WTC11 (cell line): ENCODE measurements around the gene HDGFL3. TPM values are rescaled to one million over a fixed set of nuclear protein-coding genes. Genes with fewer than 3 reads are reported as not detected.

Source experiments
- ATAC-seq: fragments of 200-7000 bp; cut with Tn5 transposase; 2 replicates; pipeline ENCODE4 v1.10.0; 2021; ENCODE audit warnings: mild to moderate bottlenecking, moderate library complexity
- CTCF ChIA-PET: fragments of 300-600 bp; sonication (Branson Sonifier 250); formaldehyde crosslinking; loops from one replicate; lab custom pipeline; 2021; ENCODE audit warnings: antibody characterized with exemption; lab: Charles Lee
- POLR2A ChIA-PET: fragments of 350-600 bp; sonication (Branson Sonifier 250); formaldehyde crosslinking; loops from one replicate; lab custom pipeline; 2021; ENCODE audit warnings: antibody characterized with exemption; lab: Charles Lee
- DNase-seq: peaks from one replicate; pipeline ENCODE4 v3.0.0; 2021; ENCODE audit warnings: low spot score
- H3K27ac Mint-ChIP-seq: 2 replicates; pipeline ENCODE4 v1.8.0; 2021; ENCODE audit warnings: mixed read lengths
- H3K27me3 Mint-ChIP-seq: 2 replicates; pipeline ENCODE4 v1.8.0; 2021; ENCODE audit warnings: low read depth, mild to moderate bottlenecking, moderate library complexity, mixed read lengths
- H3K36me3 Mint-ChIP-seq: 2 replicates; pipeline ENCODE4 v1.8.0; 2021; ENCODE audit warnings: mixed read lengths
- H3K4me1 Mint-ChIP-seq: 2 replicates; pipeline ENCODE4 v1.8.0; 2022; ENCODE audit warnings: mixed read lengths
- H3K4me3 Mint-ChIP-seq: 2 replicates; pipeline ENCODE4 v1.8.0; 2021; ENCODE audit warnings: mild to moderate bottlenecking, moderate library complexity, mixed read lengths
- H3K9me3 Mint-ChIP-seq: 2 replicates; pipeline ENCODE4 v1.8.0; 2021; ENCODE audit warnings: mixed read lengths
- ETV6 ChIP-seq: sonication (generic); formaldehyde crosslinking; IDR thresholded peaks from 2 replicates; pipeline ENCODE4 v1.8.1; 2022; ENCODE audit warnings: mild to moderate bottlenecking, missing genetic modification reagents
- FOXK1 ChIP-seq: sonication (generic); formaldehyde crosslinking; IDR thresholded peaks from 2 replicates; pipeline ENCODE4 v1.8.0; 2022; ENCODE audit warnings: mild to moderate bottlenecking, moderate library complexity, missing genetic modification reagents
- GABPB1 ChIP-seq: sonication (generic); formaldehyde crosslinking; IDR thresholded peaks from 2 replicates; pipeline ENCODE4 v1.8.1; 2023; ENCODE audit warnings: mild to moderate bottlenecking, missing genetic modification reagents
- MXD4 ChIP-seq: fragments of 250-450 bp; sonication (Bioruptor Pico); IDR thresholded peaks from 2 replicates; pipeline ENCODE4 v1.8.0; 2021; ENCODE audit warnings: mild to moderate bottlenecking, moderate library complexity, borderline replicate concordance
- NFATC4 ChIP-seq: fragments of 250-450 bp; sonication (Bioruptor Pico); IDR thresholded peaks from 2 replicates; pipeline ENCODE4 v1.9.0; 2021; ENCODE audit warnings: mild to moderate bottlenecking
- SOX15 ChIP-seq: fragments of 250-450 bp; sonication (Bioruptor Pico); IDR thresholded peaks from 2 replicates; pipeline ENCODE4 v1.9.0; 2021; ENCODE audit warnings: mild to moderate bottlenecking
- ZNF121 ChIP-seq: sonication (generic); formaldehyde crosslinking; IDR thresholded peaks from 2 replicates; pipeline ENCODE4 v1.8.0; 2023; ENCODE audit warnings: missing genetic modification reagents
- ZNF138 ChIP-seq: sonication (generic); formaldehyde crosslinking; conservative IDR thresholded peaks from 2 replicates; pipeline ENCODE4 v1.8.1; 2022; ENCODE audit warnings: mild to moderate bottlenecking, moderate library complexity, missing genetic modification reagents
- ZNF232 ChIP-seq: sonication (generic); formaldehyde crosslinking; IDR thresholded peaks from 2 replicates; pipeline ENCODE4 v1.8.0; 2022; ENCODE audit warnings: mild to moderate bottlenecking, missing genetic modification reagents
- ZNF281 ChIP-seq: sonication (generic); formaldehyde crosslinking; IDR thresholded peaks from 2 replicates; pipeline ENCODE4 v1.8.0; 2023; ENCODE audit warnings: mild to moderate bottlenecking, missing genetic modification reagents
- ZNF396 ChIP-seq: fragments of 250-450 bp; sonication (Bioruptor Pico); IDR thresholded peaks from 2 replicates; pipeline ENCODE4 v1.8.0; 2021; ENCODE audit warnings: mild to moderate bottlenecking, moderate library complexity, borderline replicate concordance
- ZNF512 ChIP-seq: sonication (generic); formaldehyde crosslinking; IDR thresholded peaks from 2 replicates; pipeline ENCODE4 v1.8.1; 2022; ENCODE audit warnings: missing genetic modification reagents, borderline replicate concordance
- ZNF671 ChIP-seq: fragments of 250-450 bp; sonication (Bioruptor Pico); IDR thresholded peaks from 2 replicates; pipeline ENCODE4 v1.8.0; 2021; ENCODE audit warnings: mild to moderate bottlenecking
- total RNA-seq: library from RNA; stranded (reverse); gene quantifications from 3 replicates; pipeline ENCODE4 v1.2.3, GENCODE V29; 2021
- TF ChIP-seq, protein P1 (sequence below): sonication (generic); formaldehyde crosslinking; IDR thresholded peaks from 2 replicates; pipeline ENCODE4 v1.8.0; 2022; ENCODE audit warnings: mild to moderate bottlenecking, missing genetic modification reagents
- TF ChIP-seq, protein P2 (sequence below): sonication (generic); formaldehyde crosslinking; IDR thresholded peaks from 2 replicates; pipeline ENCODE4 v1.8.1; 2022; ENCODE audit warnings: mild to moderate bottlenecking, moderate library complexity, missing genetic modification reagents
- TF ChIP-seq, protein P3 (sequence below): sonication (generic); formaldehyde crosslinking; IDR thresholded peaks from 2 replicates; pipeline ENCODE4 v1.8.1; 2023; ENCODE audit warnings: mild to moderate bottlenecking, missing genetic modification reagents, borderline replicate concordance
- TF ChIP-seq, protein P4 (sequence below): sonication (generic); formaldehyde crosslinking; IDR thresholded peaks from 2 replicates; pipeline ENCODE4 v1.8.0; 2022; ENCODE audit warnings: mild to moderate bottlenecking, missing genetic modification reagents

Gene HDGFL3
- total RNA-seq, 1 experiment from 2014 or later, result 124 TPM

- no peak for TF ChIP-seq ZNF232 (CRISPR knock-in tag)
- TF ChIP-seq ZNF512 (CRISPR knock-in tag), result no peak
- no peak for TF ChIP-seq ZNF396 (CRISPR knock-in tag)
- TF ChIP-seq ZNF121 (CRISPR knock-in tag), result no peak
- ATAC-seq (no peak), DNase-seq (no peak)
- POLR2A ChIA-PET, result no interaction called here
- no peaks in the 10 kb centered on the region for H3K4me1 Mint-ChIP-seq
- no peak overlapping the region for H3K4me3 Mint-ChIP-seq
- no peaks in the 10 kb centered on the region for H3K36me3 Mint-ChIP-seq
- no peaks in the 10 kb centered on the region for H3K27me3 Mint-ChIP-seq
- no peaks in the 10 kb centered on the region for H3K9me3 Mint-ChIP-seq
- H3K27ac Mint-ChIP-seq, result no peak overlapping the region
- CTCF ChIA-PET, result no interaction called here
Observed at GRCh38 chr15:83127547-83128150, 80.0 kb downstream of the HDGFL3 start.

GRCh38 chr15:83123529-83123928 lies 84.1 kb downstream of the HDGFL3 start:
- ATAC-seq, result no peak
- no peak overlapping the region for H3K27ac Mint-ChIP-seq
- POLR2A ChIA-PET, result no interaction called here

GRCh38 chr15:83119968-83120581 lies 87.5 kb downstream of the HDGFL3 start:
- CTCF ChIA-PET, result interaction anchor here (0.6 to 1.0 kb wide), 3 partner anchors 22 to 187 kb away, joined by 3 to 5 read pairs (median 3); partner anchors contain the start of gene C15orf40
- peaks cover 4% of the 10 kb centered on the region; the same call in 1 of the 2 replicates for H3K4me1 Mint-ChIP-seq
- no peaks in the 10 kb centered on the region for H3K9me3 Mint-ChIP-seq
- TF ChIP-seq GABPB1 (no peak), ZNF396 (CRISPR knock-in tag) (no peak)
- no peak overlapping the region for H3K4me3 Mint-ChIP-seq
- no peak overlapping the region for H3K27ac Mint-ChIP-seq
- POLR2A ChIA-PET, result interaction anchor here (0.6 kb wide), 1 partner anchor 34 kb away, joined by 3 read pairs; no protein-coding TSS in a partner anchor
- ATAC-seq (no peak), DNase-seq (no peak)
- H3K36me3 Mint-ChIP-seq, result no peaks in the 10 kb centered on the region
- H3K27me3 Mint-ChIP-seq, result no peaks in the 10 kb centered on the region

More at GRCh38 chr15:83123529-83123928, 84.1 kb downstream of the HDGFL3 start:
- CTCF ChIA-PET, result interaction anchor here (0.7 kb wide), 1 partner anchor 17 kb away, joined by 3 read pairs; no protein-coding TSS in a partner anchor
- DNase-seq, result no peak
- H3K36me3 Mint-ChIP-seq, result no peaks in the 10 kb centered on the region
- no peak overlapping the region for H3K4me3 Mint-ChIP-seq
- no peak for TF ChIP-seq ETV6 (CRISPR knock-in tag)
- TF ChIP-seq, protein P1, sequence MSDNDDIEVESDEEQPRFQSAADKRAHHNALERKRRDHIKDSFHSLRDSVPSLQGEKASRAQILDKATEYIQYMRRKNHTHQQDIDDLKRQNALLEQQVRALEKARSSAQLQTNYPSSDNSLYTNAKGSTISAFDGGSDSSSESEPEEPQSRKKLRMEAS (CRISPR knock-in tag), result no peak
- TF ChIP-seq FOXK1, result no peak
- TF ChIP-seq, protein P2, sequence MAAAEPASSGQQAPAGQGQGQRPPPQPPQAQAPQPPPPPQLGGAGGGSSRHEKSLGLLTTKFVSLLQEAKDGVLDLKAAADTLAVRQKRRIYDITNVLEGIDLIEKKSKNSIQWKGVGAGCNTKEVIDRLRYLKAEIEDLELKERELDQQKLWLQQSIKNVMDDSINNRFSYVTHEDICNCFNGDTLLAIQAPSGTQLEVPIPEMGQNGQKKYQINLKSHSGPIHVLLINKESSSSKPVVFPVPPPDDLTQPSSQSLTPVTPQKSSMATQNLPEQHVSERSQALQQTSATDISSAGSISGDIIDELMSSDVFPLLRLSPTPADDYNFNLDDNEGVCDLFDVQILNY (CRISPR knock-in tag), result no peak
- TF ChIP-seq NFATC4, result no peak
- no peak for TF ChIP-seq ZNF138
- no peak for TF ChIP-seq SOX15 (CRISPR knock-in tag)
- H3K9me3 Mint-ChIP-seq, result no peaks in the 10 kb centered on the region
- H3K27me3 Mint-ChIP-seq, result no peaks in the 10 kb centered on the region
- H3K4me1 Mint-ChIP-seq, result peaks cover 4% of the 10 kb centered on the region; the same call in 1 of the 2 replicates

GRCh38 chr15:83118968-83119367 lies 88.7 kb downstream of the HDGFL3 start:
- no peak for DNase-seq
- Mint-ChIP-seq H3K36me3 (no peaks in the 10 kb centered on the region), H3K4me1 (peaks cover 4% of the 10 kb centered on the region; the same call in 1 of the 2 replicates), H3K9me3 (no peaks in the 10 kb centered on the region), H3K27ac (no peak overlapping the region), H3K27me3 (no peaks in the 10 kb centered on the region), H3K4me3 (no peak overlapping the region)
- CTCF ChIA-PET, result no interaction called here
- POLR2A ChIA-PET, result no interaction called here
- no peak for ATAC-seq
- TF ChIP-seq, protein P3, sequence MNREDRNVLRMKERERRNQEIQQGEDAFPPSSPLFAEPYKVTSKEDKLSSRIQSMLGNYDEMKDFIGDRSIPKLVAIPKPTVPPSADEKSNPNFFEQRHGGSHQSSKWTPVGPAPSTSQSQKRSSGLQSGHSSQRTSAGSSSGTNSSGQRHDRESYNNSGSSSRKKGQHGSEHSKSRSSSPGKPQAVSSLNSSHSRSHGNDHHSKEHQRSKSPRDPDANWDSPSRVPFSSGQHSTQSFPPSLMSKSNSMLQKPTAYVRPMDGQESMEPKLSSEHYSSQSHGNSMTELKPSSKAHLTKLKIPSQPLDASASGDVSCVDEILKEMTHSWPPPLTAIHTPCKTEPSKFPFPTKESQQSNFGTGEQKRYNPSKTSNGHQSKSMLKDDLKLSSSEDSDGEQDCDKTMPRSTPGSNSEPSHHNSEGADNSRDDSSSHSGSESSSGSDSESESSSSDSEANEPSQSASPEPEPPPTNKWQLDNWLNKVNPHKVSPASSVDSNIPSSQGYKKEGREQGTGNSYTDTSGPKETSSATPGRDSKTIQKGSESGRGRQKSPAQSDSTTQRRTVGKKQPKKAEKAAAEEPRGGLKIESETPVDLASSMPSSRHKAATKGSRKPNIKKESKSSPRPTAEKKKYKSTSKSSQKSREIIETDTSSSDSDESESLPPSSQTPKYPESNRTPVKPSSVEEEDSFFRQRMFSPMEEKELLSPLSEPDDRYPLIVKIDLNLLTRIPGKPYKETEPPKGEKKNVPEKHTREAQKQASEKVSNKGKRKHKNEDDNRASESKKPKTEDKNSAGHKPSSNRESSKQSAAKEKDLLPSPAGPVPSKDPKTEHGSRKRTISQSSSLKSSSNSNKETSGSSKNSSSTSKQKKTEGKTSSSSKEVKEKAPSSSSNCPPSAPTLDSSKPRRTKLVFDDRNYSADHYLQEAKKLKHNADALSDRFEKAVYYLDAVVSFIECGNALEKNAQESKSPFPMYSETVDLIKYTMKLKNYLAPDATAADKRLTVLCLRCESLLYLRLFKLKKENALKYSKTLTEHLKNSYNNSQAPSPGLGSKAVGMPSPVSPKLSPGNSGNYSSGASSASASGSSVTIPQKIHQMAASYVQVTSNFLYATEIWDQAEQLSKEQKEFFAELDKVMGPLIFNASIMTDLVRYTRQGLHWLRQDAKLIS (CRISPR knock-in tag), result no peak
- TF ChIP-seq, protein P2 (CRISPR knock-in tag), result no peak
- TF ChIP-seq ZNF671 (no peak), ZNF281 (CRISPR knock-in tag) (no peak), MXD4 (no peak)
- TF ChIP-seq, protein P4, sequence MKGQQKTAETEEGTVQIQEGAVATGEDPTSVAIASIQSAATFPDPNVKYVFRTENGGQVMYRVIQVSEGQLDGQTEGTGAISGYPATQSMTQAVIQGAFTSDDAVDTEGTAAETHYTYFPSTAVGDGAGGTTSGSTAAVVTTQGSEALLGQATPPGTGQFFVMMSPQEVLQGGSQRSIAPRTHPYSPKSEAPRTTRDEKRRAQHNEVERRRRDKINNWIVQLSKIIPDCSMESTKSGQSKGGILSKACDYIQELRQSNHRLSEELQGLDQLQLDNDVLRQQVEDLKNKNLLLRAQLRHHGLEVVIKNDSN (CRISPR knock-in tag), result no peak
